Mesendoderm (in vitro differentiated cells): Measurements from ENCODE around the gene AADAT.

Experiments used
- DNase-seq: peaks from one replicate; pipeline ENCODE4 v3.0.0; 2013
- H2AK5ac ChIP-seq: 2 replicates; pipeline ENCODE4 v1.6.1; 2013; ENCODE audit warnings: low read length, inconsistent platforms
- H2BK120ac ChIP-seq: 2 replicates; pipeline ENCODE4 v1.6.1; 2013; ENCODE audit warnings: low read depth, mild to moderate bottlenecking, low read length, moderate library complexity, mixed read lengths
- H2BK15ac ChIP-seq: replicated peaks from 2 replicates; pipeline ENCODE4 v1.6.1; 2013; ENCODE audit warnings: low read depth, mild to moderate bottlenecking, moderate library complexity
- H2BK5ac ChIP-seq: 2 replicates; pipeline ENCODE4 v1.6.1; 2013; ENCODE audit warnings: low read length, inconsistent platforms
- H3K18ac ChIP-seq: 2 replicates; pipeline ENCODE4 v1.6.1; 2013; ENCODE audit warnings: mild to moderate bottlenecking, low read length, mixed read lengths
- H3K23ac ChIP-seq: one replicate; pipeline ENCODE4 v1.6.1; 2013; ENCODE audit warnings: low read length
- H3K27ac ChIP-seq: 2 replicates; pipeline ENCODE4 v1.5.1; 2013; ENCODE audit warnings: low read depth, mild to moderate bottlenecking, inconsistent platforms, low read length, moderate library complexity
- H3K27me3 ChIP-seq: 2 replicates; pipeline ENCODE4 v1.6.1; 2013; ENCODE audit warnings: low read length, control low read depth, mild to moderate bottlenecking, inconsistent platforms; ENCODE audit not compliant: insufficient read depth, poor library complexity
- H3K36me3 ChIP-seq: 2 replicates; pipeline ENCODE4 v1.6.1; 2013; ENCODE audit warnings: low read length, inconsistent platforms; ENCODE audit not compliant: control insufficient read depth, insufficient read depth
- H3K4ac ChIP-seq: one replicate; pipeline ENCODE4 v1.6.1; 2013; ENCODE audit warnings: low read depth, mild to moderate bottlenecking, low read length, moderate library complexity
- H3K4me1 ChIP-seq: 2 replicates; pipeline ENCODE4 v1.6.1; 2013; ENCODE audit warnings: low read depth, low read length, inconsistent platforms; ENCODE audit not compliant: control insufficient read depth
- H3K4me2 ChIP-seq: 2 replicates; pipeline ENCODE4 v1.6.1; 2013; ENCODE audit warnings: low read length
- H3K4me3 ChIP-seq: 2 replicates; pipeline ENCODE4 v1.5.1; 2013; ENCODE audit warnings: mild to moderate bottlenecking, low read length
- H3K56ac ChIP-seq: one replicate; pipeline ENCODE4 v1.6.1; 2013; ENCODE audit warnings: low read length
- H3K79me1 ChIP-seq: 2 replicates; pipeline ENCODE4 v1.6.1; 2013; ENCODE audit warnings: low read length, inconsistent platforms
- H3K79me2 ChIP-seq: 2 replicates; pipeline ENCODE4 v1.6.1; 2013; ENCODE audit warnings: mild to moderate bottlenecking, low read length; ENCODE audit not compliant: control insufficient read depth, insufficient read depth
- H3K9ac ChIP-seq: 2 replicates; pipeline ENCODE4 v1.6.1; 2013; ENCODE audit warnings: low read length, inconsistent platforms
- H4K5ac ChIP-seq: one replicate; pipeline ENCODE4 v1.6.1; 2013; ENCODE audit warnings: low read length
- H4K8ac ChIP-seq: one replicate; pipeline ENCODE4 v1.6.1; 2013; ENCODE audit warnings: low read depth, mild to moderate bottlenecking, control low read depth, low read length, moderate library complexity
- WGBS: extraction: QIAGEN DNeasy Blood & Tissue Kit; methylation state at CpG from one replicate; pipeline ENCODE4 v1.1.7; 2013; ENCODE audit warnings: low lambda C conversion rate, missing lambda C conversion rate; ENCODE audit not compliant: insufficient coverage; ENCODE audit errors: extremely low coverage; 5-methylcytosine and 5-hydroxymethylcytosine counted together

Gene AADAT

DNA sequence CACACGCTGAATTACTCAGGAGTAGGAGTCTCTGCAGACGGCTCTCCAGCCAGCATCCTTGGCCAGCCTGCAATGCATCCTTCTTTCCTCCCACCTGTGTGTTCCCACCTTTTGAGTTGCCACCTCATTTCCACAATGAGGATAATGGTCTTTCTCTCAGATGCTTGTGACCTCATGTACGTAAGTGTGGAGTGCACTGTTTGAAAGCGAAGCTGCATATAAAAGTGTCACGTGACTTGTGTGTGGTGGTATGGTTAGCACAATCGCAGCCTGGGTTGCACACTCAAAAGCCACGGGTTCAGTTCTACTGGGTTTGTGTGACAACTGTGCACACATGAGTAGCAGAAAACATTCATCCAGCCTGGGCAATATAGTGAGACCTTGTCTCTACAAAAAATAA, 51.5 kb downstream of the AADAT start:
- Histone ChIP-seq H3K4me3 (no peak overlapping the region), H2BK120ac (no peak overlapping the region), H3K36me3 (no peaks in the 10 kb centered on the region), H3K4me1 (no peaks in the 10 kb centered on the region), H3K27me3 (no peaks in the 10 kb centered on the region), H3K56ac (no peak overlapping the region), H4K5ac (no peak overlapping the region), H4K8ac (no peak overlapping the region), H2AK5ac (no peak overlapping the region), H3K23ac (no peak overlapping the region), H3K79me2 (no peaks in the 10 kb centered on the region), H2BK15ac (no peak overlapping the region), H3K4ac (no peak overlapping the region), H3K27ac (no peak overlapping the region), H3K79me1 (no peaks in the 10 kb centered on the region), H3K9ac (no peak overlapping the region), H2BK5ac (no peak overlapping the region), H3K4me2 (no peak overlapping the region), H3K18ac (no peak overlapping the region)
- WGBS = no CpG with 5 or more reads among the region's 7 CpGs
- no peak for DNase-seq

GRCh38 chr4:170037481-170037880, 52.3 kb downstream of the AADAT start:
- H3K27me3 ChIP-seq = no peaks in the 10 kb centered on the region
- H3K4ac ChIP-seq = no peak overlapping the region
- H2BK5ac ChIP-seq = no peak overlapping the region
- H3K23ac ChIP-seq = no peak overlapping the region
- H3K79me2 ChIP-seq = no peaks in the 10 kb centered on the region
- H2AK5ac ChIP-seq = no peak overlapping the region
- no peak overlapping the region for H3K27ac ChIP-seq
- no peak overlapping the region for H3K4me3 ChIP-seq
- H3K18ac ChIP-seq = no peak overlapping the region
- H4K8ac ChIP-seq = no peak overlapping the region
- H3K79me1 ChIP-seq = no peaks in the 10 kb centered on the region
- no peak overlapping the region for H2BK120ac ChIP-seq
- H3K36me3 ChIP-seq = no peaks in the 10 kb centered on the region
- DNase-seq = no peak
- H3K4me1 ChIP-seq = no peaks in the 10 kb centered on the region
- WGBS = no CpG with 5 or more reads among the region's 1 CpG
- no peak overlapping the region for H3K4me2 ChIP-seq
- no peak overlapping the region for H2BK15ac ChIP-seq
- H3K9ac ChIP-seq = no peak overlapping the region
- H3K56ac ChIP-seq = no peak overlapping the region
- H4K5ac ChIP-seq = no peak overlapping the region

GRCh38 chr4:170035845-170036244, 53.9 kb downstream of the AADAT start:
- H3K4me3 ChIP-seq = no peak overlapping the region
- H4K8ac ChIP-seq = no peak overlapping the region
- no peaks in the 10 kb centered on the region for H3K79me1 ChIP-seq
- no peak overlapping the region for H3K9ac ChIP-seq
- no peak overlapping the region for H2BK120ac ChIP-seq
- no peaks in the 10 kb centered on the region for H3K36me3 ChIP-seq
- H3K27me3 ChIP-seq = no peaks in the 10 kb centered on the region
- H3K4me2 ChIP-seq = no peak overlapping the region
- no peak overlapping the region for H4K5ac ChIP-seq
- WGBS = no CpG with 5 or more reads among the region's 3 CpGs
- H2BK5ac ChIP-seq = no peak overlapping the region
- no peak overlapping the region for H3K4ac ChIP-seq
- no peak overlapping the region for H3K56ac ChIP-seq
- no peak overlapping the region for H3K23ac ChIP-seq
- H3K18ac ChIP-seq = no peak overlapping the region
- no peaks in the 10 kb centered on the region for H3K79me2 ChIP-seq
- no peak overlapping the region for H2AK5ac ChIP-seq
- no peak for DNase-seq
- H3K27ac ChIP-seq = no peak overlapping the region
- no peaks in the 10 kb centered on the region for H3K4me1 ChIP-seq
- no peak overlapping the region for H2BK15ac ChIP-seq

GRCh38 chr4:170035231-170035630, 54.5 kb downstream of the AADAT start:
- H3K9ac ChIP-seq = no peak overlapping the region
- H3K23ac ChIP-seq = no peak overlapping the region
- H3K4me3 ChIP-seq = no peak overlapping the region
- H4K8ac ChIP-seq = no peak overlapping the region
- no peaks in the 10 kb centered on the region for H3K79me1 ChIP-seq
- no peaks in the 10 kb centered on the region for H3K4me1 ChIP-seq
- WGBS = no CpG with 5 or more reads among the region's 1 CpG
- no peak overlapping the region for H4K5ac ChIP-seq
- no peak overlapping the region for H3K18ac ChIP-seq
- H3K79me2 ChIP-seq = no peaks in the 10 kb centered on the region
- no peak overlapping the region for H3K56ac ChIP-seq
- no peaks in the 10 kb centered on the region for H3K27me3 ChIP-seq
- H2BK5ac ChIP-seq = no peak overlapping the region
- H2AK5ac ChIP-seq = no peak overlapping the region
- DNase-seq = no peak
- H3K4ac ChIP-seq = no peak overlapping the region
- H3K36me3 ChIP-seq = no peaks in the 10 kb centered on the region
- H2BK120ac ChIP-seq = no peak overlapping the region
- H3K27ac ChIP-seq = no peak overlapping the region
- no peak overlapping the region for H2BK15ac ChIP-seq
- no peak overlapping the region for H3K4me2 ChIP-seq

DNA sequence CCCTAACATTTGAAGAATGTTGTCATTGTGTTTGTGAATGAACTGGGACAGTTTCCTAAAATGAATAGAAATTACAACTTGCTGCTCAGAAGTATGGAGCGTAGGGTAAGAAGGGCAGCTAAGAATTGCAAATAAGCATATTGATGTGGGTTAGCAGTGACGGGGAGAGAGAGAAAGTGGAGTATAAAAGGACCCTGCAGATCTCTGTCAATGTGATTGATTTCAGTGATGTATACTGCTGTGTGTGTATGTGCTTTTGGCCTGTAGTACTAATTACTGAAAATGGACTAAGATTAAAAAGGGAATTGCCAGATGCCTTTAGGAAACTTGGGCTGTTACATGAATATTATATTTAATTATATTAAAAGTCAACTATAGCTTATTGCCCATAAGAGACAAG, 55.8 kb downstream of the AADAT start:
- H4K5ac ChIP-seq = no peak overlapping the region
- no peak overlapping the region for H2AK5ac ChIP-seq
- no peaks in the 10 kb centered on the region for H3K79me2 ChIP-seq
- WGBS = no CpG with 5 or more reads among the region's 2 CpGs
- DNase-seq = no peak
- H3K4ac ChIP-seq = no peak overlapping the region
- no peak overlapping the region for H2BK5ac ChIP-seq
- H3K9ac ChIP-seq = no peak overlapping the region
- H3K4me1 ChIP-seq = no peaks in the 10 kb centered on the region
- no peaks in the 10 kb centered on the region for H3K27me3 ChIP-seq
- H2BK15ac ChIP-seq = no peak overlapping the region
- no peaks in the 10 kb centered on the region for H3K36me3 ChIP-seq
- no peak overlapping the region for H3K23ac ChIP-seq
- H3K27ac ChIP-seq = no peak overlapping the region
- no peak overlapping the region for H4K8ac ChIP-seq
- H3K56ac ChIP-seq = no peak overlapping the region
- H3K18ac ChIP-seq = no peak overlapping the region
- no peak overlapping the region for H2BK120ac ChIP-seq
- H3K4me3 ChIP-seq = no peak overlapping the region
- no peaks in the 10 kb centered on the region for H3K79me1 ChIP-seq
- no peak overlapping the region for H3K4me2 ChIP-seq

DNA sequence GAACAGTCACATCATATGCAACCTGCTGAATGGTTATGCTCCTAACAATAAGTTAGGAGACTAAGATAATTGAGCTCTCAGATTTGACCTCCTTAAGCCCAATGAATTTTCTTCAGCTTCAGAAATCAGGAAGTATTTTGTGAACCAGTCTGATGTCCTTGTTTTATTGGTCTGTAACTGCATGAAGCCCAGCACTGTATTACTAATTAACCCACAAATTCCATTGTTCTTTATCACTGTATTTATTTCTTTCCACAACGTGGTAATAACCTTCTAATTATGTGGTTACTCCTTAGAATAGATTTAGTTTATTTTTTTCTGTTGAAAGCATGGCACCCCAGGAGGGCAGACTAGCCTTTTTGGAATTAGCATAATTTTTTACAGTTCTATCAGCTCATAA, 59.6 kb downstream of the AADAT start:
- Histone ChIP-seq H4K8ac (no peak overlapping the region), H3K4me3 (no peak overlapping the region), H3K27me3 (no peaks in the 10 kb centered on the region), H2BK15ac (no peak overlapping the region), H3K4ac (no peak overlapping the region), H2BK5ac (no peak overlapping the region), H3K4me1 (peaks cover 2% of the 10 kb centered on the region), H3K79me1 (no peaks in the 10 kb centered on the region), H3K23ac (no peak overlapping the region), H3K79me2 (no peaks in the 10 kb centered on the region), H3K56ac (no peak overlapping the region), H2BK120ac (no peak overlapping the region), H3K9ac (no peak overlapping the region), H3K27ac (no peak overlapping the region), H3K36me3 (no peaks in the 10 kb centered on the region), H4K5ac (no peak overlapping the region), H3K4me2 (no peak overlapping the region), H3K18ac (no peak overlapping the region), H2AK5ac (no peak overlapping the region)
- no CpG with 5 or more reads among the region's 1 CpG for WGBS
- DNase-seq = no peak
